A549 (cell line): ENCODE measurements around the gene FHAD1.

Experiments used
- HOXB5 ChIP-seq: fragments of 250-450 bp; sonication (Bioruptor Pico); IDR thresholded peaks from 2 replicates; pipeline ENCODE4 v1.5.0; 2020; ENCODE audit warnings: mild to moderate bottlenecking, moderate library complexity
- TF ChIP-seq, protein P1 (sequence below): fragments of >200 bp; sonication (Bioruptor Twin); formaldehyde crosslinking; IDR thresholded peaks from 3 replicates; pipeline ENCODE4 v1.5.1; 2016

DNA sequence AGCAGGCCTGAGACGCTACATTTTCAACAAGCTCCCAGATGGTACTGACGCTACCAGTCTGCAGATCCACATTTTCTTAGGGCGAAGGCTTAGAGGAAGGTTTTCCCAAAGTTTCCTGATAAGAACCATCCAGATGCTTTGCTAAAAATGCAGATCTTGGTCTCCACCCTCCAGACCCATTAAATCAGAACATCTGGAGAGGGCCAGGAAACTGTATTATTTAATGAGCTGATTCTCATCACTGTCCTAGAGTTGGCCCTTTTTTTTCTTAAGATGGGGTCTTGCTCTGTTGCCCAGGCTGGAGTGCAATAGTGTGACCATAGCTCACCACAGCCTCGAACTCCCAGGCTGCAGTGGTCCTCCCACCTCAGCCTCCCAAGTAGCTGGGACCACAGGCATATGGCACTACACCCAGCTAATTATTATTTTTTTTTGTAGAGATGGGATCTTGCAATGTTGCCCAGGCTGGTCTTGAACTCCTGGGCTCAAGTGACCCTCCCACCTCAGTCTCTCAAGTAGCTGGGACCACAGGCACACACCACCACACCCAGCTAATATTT is 95.5 kb downstream of the FHAD1 start:
- TF ChIP-seq HOXB5, result no peak
- TF ChIP-seq, protein P1, sequence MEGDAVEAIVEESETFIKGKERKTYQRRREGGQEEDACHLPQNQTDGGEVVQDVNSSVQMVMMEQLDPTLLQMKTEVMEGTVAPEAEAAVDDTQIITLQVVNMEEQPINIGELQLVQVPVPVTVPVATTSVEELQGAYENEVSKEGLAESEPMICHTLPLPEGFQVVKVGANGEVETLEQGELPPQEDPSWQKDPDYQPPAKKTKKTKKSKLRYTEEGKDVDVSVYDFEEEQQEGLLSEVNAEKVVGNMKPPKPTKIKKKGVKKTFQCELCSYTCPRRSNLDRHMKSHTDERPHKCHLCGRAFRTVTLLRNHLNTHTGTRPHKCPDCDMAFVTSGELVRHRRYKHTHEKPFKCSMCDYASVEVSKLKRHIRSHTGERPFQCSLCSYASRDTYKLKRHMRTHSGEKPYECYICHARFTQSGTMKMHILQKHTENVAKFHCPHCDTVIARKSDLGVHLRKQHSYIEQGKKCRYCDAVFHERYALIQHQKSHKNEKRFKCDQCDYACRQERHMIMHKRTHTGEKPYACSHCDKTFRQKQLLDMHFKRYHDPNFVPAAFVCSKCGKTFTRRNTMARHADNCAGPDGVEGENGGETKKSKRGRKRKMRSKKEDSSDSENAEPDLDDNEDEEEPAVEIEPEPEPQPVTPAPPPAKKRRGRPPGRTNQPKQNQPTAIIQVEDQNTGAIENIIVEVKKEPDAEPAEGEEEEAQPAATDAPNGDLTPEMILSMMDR, result no peak
